NT2/D1 (cell line): ENCODE results near the gene LMNTD2.
"Not testable (repeated sequence)": the region's sequence is repeated elsewhere in the genome, so short reads cannot be mapped to it uniquely, and the experiment has no call there.

Experiments used
- DNase-seq: peaks from one replicate; pipeline ENCODE4 v3.0.0-alpha.2; 2011; ENCODE audit warnings: low read depth, low spot score
- H3K27me3 ChIP-seq: 2 replicates; pipeline ENCODE4 v1.6.0; 2011; ENCODE audit warnings: mild to moderate bottlenecking; ENCODE audit not compliant: insufficient read length, insufficient read depth
- H3K36me3 ChIP-seq: 2 replicates; pipeline ENCODE4 v1.6.1; 2011; ENCODE audit warnings: mild to moderate bottlenecking, low read length, mixed read lengths; ENCODE audit not compliant: insufficient read depth, insufficient read length
- H3K4me1 ChIP-seq: 2 replicates; pipeline ENCODE4 v1.5.1; 2011; ENCODE audit not compliant: insufficient read depth, insufficient read length
- H3K4me3 ChIP-seq: 2 replicates; pipeline ENCODE4 v1.5.1; 2011; ENCODE audit warnings: low read depth; ENCODE audit not compliant: insufficient read length
- H3K9ac ChIP-seq: 2 replicates; pipeline ENCODE4 v1.6.0; 2011; ENCODE audit warnings: low read depth; ENCODE audit not compliant: insufficient read length
- H3K9me3 ChIP-seq: 2 replicates; pipeline ENCODE4 v1.5.1; 2011; ENCODE audit warnings: mild to moderate bottlenecking, low read length; ENCODE audit not compliant: insufficient read depth
- SUZ12 ChIP-seq: IDR thresholded peaks from 2 replicates; pipeline ENCODE4 v1.6.1; 2011; ENCODE audit not compliant: insufficient read length, insufficient read depth; ENCODE audit errors: extremely low read depth
- YY1 ChIP-seq: IDR thresholded peaks from 2 replicates; pipeline ENCODE4 v1.6.1; 2011; ENCODE audit not compliant: insufficient read length, insufficient read depth
- ZNF274 ChIP-seq: IDR thresholded peaks from 2 replicates; pipeline ENCODE4 v1.6.1; 2011; ENCODE audit warnings: mild to moderate bottlenecking, low read depth, low read length

LMNTD2 gene

DNA sequence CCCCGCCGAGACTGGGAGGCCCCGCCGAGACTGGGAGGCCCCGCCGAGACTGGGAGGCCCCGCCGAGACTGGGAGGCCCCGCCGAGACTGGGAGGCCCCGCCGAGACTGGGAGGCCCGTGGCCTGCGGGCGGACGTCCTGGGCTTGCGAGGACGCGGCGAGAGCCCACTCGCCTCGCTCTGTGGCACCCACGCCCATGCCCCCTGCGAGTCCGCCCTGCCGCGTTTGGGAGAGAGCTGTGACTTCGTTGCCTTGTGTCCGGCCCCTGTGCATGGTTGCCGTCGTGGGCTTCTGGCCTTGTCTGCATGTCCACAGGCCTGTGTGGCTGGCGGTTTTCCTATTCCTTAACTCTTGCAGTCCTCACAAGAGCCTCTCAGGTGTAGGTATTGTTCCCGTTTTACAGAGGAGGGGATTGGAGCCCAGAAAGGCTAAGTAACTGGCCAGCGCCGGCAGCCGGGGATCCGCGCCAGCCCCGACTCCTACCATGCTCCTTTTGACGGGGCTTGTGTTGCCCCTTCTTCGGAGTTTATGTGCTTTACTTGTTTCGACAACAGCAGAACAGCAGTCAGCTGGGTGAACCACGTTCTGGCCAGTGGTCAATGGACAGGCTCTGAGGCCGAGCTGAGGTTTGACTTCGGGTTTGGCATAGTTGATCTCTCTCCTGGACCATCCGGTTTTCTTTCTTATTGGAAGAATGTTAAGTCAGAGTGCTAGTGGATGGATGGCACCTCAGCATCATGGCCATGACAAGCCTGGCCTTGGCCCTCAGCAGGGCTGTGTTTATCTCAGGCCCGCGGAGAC, 16.5 kb upstream of the LMNTD2 start:
- H3K9me3 ChIP-seq, result no peaks in the 10 kb centered on the region
- peaks cover 45% of the 10 kb centered on the region for H3K36me3 ChIP-seq
- peaks cover 29% of the 10 kb centered on the region for H3K4me1 ChIP-seq
- H3K9ac ChIP-seq, result peak overlapping the region; percentile 99
- TF ChIP-seq SUZ12, result no peak
- TF ChIP-seq YY1, result no peak
- TF ChIP-seq ZNF274, result no peak
- H3K27me3 ChIP-seq, result peaks cover 20% of the 10 kb centered on the region
- peak overlapping the region; percentile 92 for H3K4me3 ChIP-seq
- DNase-seq, result no peak

DNA sequence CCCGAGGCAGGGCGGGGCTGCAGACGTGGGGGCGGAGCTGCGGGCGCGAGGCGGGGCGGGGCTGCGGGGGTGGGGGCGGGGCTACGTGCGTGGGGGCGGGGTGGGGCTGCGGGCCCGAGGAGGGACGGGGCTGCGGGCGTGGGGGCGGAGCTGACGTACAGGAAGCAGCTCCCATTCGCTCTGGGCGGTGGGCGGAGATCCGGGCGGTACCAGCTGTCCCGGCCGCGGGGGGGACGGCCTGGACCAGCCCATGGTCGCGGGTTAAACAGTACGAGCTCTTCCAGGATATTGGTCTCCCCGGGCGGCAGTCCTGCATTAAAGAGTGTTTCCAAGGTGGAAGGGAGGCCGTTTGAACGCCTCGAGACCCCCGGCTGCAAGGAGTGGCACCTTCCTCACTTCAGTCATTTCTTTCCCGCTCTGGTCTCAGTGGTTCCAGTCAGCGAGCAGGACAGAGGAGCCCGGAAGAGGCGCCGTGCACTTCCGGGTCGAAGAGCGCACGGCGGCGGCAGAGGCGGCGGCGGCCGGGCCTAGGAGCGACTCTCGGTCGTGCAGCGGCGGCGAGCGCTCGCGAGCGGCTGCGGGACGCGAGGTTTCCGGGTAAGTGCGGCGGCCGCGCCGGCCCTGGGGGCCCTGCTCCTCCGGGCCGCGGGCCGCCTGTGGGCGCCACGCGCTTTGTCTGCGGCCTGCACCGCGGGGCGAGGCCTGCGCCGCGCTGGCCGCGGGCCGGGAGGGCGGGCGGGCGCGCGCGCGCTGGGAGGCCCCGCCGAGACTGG, 15.6 kb upstream of the LMNTD2 start, which contains the start of gene PHRF1:
Gene PHRF1, plus strand, starts transcription at position 475 of the 773 bp plus-strand sequence. CDS start 5,043 bp downstream, outside the sequence.
- Histone ChIP-seq H3K27me3 (peaks cover 20% of the 10 kb centered on the region), H3K9ac (peak within 1 kb of the TSS; percentile 99), H3K36me3 (peaks cover 37% of the 10 kb centered on the region), H3K9me3 (no peaks in the 10 kb centered on the region), H3K4me1 (peaks cover 36% of the 10 kb centered on the region), H3K4me3 (peak within 1 kb of the TSS; percentile 92)
- TF ChIP-seq ZNF274, result no peak
- TF ChIP-seq SUZ12, result no peak
- no peak for TF ChIP-seq YY1
- DNase-seq, result peak; percentile 89

DNA sequence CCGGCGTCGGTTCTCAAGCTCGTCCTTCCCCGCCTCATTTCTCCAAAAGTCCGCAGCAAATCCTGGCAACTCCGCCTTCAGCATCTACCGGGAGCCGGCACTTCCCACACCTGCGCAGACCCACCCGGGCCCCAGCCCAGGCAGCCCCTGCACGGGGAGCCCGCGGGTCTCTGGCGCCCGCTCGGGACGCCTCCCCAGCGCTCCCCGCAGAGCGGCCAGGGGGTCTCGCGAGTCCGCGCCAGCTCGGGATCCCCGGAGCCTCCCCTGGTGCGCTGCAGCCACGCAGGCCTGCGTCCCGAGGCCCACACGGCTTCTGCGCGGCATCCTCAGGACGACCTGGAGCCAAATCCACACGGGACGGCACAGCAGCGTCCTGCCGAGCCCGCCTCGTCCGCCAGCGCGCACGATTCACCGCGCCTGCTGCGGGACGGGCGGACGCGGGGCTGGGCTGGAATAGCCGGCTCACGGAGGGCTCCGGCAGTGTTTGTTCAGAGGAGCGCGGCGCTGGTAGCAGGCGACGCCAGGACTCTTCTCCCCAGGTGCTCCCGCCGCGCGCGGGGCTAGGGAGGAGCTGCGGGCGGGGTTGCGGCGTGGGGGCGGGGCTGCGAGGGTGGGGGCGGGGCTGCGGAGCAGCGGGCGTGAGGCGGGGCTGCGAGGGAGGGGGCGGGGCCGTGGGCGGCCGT, 14.9 kb upstream of the LMNTD2 start:
- H3K36me3 ChIP-seq, result peaks cover 35% of the 10 kb centered on the region
- H3K27me3 ChIP-seq, result peaks cover 20% of the 10 kb centered on the region
- TF ChIP-seq YY1 (no peak), SUZ12 (no peak), ZNF274 (no peak)
- peak overlapping the region; percentile 87 for H3K9ac ChIP-seq
- no peak for DNase-seq
- peaks cover 37% of the 10 kb centered on the region for H3K4me1 ChIP-seq
- peak overlapping the region; percentile 78 for H3K4me3 ChIP-seq
- no peaks in the 10 kb centered on the region for H3K9me3 ChIP-seq

DNA sequence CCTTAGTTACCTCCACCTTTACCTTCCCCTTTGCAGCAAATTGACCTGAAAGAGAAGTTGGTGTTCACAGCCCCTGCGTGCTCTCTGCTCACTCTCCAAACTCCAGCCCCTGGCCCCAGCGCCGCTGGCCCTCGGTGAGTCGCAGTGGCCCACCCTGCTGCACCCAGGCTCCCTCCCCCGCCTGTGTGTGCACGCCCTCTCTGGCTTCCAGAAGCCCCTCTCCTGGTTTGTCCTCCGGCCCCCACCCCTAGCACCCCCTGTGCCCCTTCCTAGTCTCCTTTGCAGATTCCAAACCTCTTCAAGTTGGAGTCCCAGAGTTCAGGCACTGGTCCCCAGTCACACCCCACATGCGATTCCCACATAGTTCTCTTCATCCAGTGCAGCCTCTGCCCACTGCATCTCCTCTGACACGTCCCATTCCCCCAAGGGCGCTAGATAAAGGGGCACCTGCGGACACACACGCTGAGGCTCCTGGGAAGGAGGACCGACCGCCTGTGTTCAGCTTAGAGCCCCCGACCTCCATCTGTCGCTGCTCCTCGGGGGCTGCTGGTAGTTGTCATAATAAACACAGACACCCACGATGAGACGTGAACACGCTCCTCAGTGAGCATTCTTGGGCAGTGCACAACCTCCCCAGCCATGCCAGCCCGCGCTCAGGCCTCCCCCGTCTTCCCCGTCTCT, 14.2 kb upstream of the LMNTD2 start:
- Histone ChIP-seq H3K27me3 (peaks cover 21% of the 10 kb centered on the region), H3K4me1 (peaks cover 34% of the 10 kb centered on the region), H3K36me3 (peaks cover 28% of the 10 kb centered on the region), H3K9me3 (no peaks in the 10 kb centered on the region), H3K4me3 (peak overlapping the region; percentile 78), H3K9ac (peak overlapping the region; percentile 87)
- no peak for DNase-seq
- no peak for TF ChIP-seq SUZ12
- TF ChIP-seq ZNF274, result no peak
- TF ChIP-seq YY1, result no peak

DNA sequence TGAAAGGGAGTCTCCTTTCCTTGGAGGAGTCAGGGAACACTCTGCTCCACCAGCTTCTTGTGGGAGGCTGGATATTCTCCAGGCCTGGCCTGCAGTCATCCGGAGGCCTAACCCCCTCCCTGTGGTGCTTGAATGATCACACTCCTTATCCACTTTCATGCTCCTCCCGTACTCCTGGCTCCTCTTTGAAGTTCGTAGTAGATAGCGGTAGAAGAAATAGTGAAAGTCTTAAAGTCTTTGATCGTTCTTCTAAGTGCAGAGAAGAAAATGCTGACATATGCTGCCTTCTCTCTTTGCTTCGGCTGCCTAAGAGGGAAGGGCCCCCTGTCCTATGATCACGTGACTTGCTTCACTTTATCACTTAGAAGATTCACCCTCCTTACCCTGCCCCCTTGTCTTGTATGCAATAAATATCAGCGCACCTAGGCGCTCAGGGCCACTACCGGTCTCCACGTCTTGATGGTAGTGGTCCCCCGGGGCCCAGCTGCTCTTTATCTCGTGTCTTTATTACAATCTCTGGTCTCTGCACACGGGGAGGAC, 13.6 kb upstream of the LMNTD2 start:
- H3K4me1 ChIP-seq, result peaks cover 35% of the 10 kb centered on the region
- H3K4me3 ChIP-seq, result peak overlapping the region; percentile 26
- peaks cover 27% of the 10 kb centered on the region for H3K27me3 ChIP-seq
- peak overlapping the region; percentile 74 for H3K9ac ChIP-seq
- not testable (repeated sequence) for DNase-seq, H3K9me3 ChIP-seq
- H3K36me3 ChIP-seq, result peaks cover 22% of the 10 kb centered on the region

DNA sequence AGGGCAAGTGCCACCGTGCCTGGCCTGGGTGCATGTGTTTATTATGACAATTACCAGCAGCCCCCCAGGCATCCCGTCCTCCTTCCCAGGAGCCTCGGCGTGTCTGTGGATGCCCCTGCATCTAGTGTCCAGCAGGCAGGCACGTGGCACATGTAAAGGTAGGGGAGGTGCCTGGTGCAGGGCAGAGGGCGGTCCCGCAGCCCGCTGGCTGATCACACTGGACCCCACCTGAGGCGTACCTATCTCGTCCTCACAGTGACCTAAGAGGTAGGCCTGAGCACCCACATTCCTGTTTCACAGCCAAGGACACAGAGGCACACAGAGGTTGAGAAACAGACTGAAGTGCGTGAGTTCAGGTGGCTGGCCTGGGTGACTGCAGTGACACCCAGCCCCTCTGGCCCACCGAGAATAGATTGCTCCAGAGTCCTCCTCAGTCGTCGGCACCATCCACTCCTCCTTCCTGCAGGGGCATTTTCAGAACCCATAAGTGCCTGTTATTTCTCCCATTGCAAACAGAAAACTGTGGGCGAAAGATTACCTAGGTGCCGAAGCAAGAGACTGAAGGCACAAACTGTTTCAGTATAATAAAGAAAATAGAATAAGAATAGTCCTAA, 12.7 kb upstream of the LMNTD2 start:
- H3K4me3 ChIP-seq, result no peak overlapping the region
- peaks cover 15% of the 10 kb centered on the region for H3K36me3 ChIP-seq
- peaks cover 31% of the 10 kb centered on the region for H3K4me1 ChIP-seq
- no peak for DNase-seq
- H3K9ac ChIP-seq, result no peak overlapping the region
- H3K27me3 ChIP-seq, result peaks cover 27% of the 10 kb centered on the region
- no peaks in the 10 kb centered on the region for H3K9me3 ChIP-seq
- TF ChIP-seq ZNF274, result no peak
